ENCODE data around the gene PDS5A.
A peak's percentile ranks its signal among the peaks of the same experiment; 100 is the strongest.
"Not testable (repeated sequence)": the region's sequence is repeated elsewhere in the genome, so short reads cannot be mapped to it uniquely, and the experiment has no call there.

PDS5A gene

GRCh38 chr4:39977489-39978377 is at the start of gene PDS5A:
Gene PDS5A, minus strand, starts transcription at chr4:39977911. Its CDS starts 1,334 bp downstream, at chr4:39976577.
- peak; percentile 62 to 82 (median 82) for DNase-seq (ENCODE audit: low read depth in 3 of 3, low spot score in 1 of 3)

GRCh38 chr4:40024049-40024448 is 46.3 kb upstream of the PDS5A start:
- DNase-seq (ENCODE audit: low read depth in 3 of 3, low spot score in 1 of 3) = not testable (repeated sequence)

- DNase-seq (ENCODE audit: low read depth in 3 of 3, low spot score in 1 of 3) = not testable (repeated sequence)
Measured at GRCh38 chr4:40021116-40021515, 43.4 kb upstream of the PDS5A start.

- DNase-seq (ENCODE audit: low read depth in 3 of 3, low spot score in 1 of 3) = no peak
Measured at GRCh38 chr4:40020221-40020620, 42.5 kb upstream of the PDS5A start.

GRCh38 chr4:40016007-40016406 is 38.3 kb upstream of the PDS5A start:
- no peak for DNase-seq (ENCODE audit: low read depth in 3 of 3, low spot score in 1 of 3)

- DNase-seq (ENCODE audit: low read depth in 3 of 3, low spot score in 1 of 3) = no peak
Measured at GRCh38 chr4:40003986-40004385, 26.3 kb upstream of the PDS5A start.

- no peak for DNase-seq (ENCODE audit: low read depth in 3 of 3, low spot score in 1 of 3)
Measured at GRCh38 chr4:40000711-40001110, 23.0 kb upstream of the PDS5A start.

- no peak for DNase-seq (ENCODE audit: low read depth in 3 of 3, low spot score in 1 of 3)
Measured at GRCh38 chr4:39998659-39999345, 21.1 kb upstream of the PDS5A start.

- DNase-seq (ENCODE audit: low read depth in 3 of 3, low spot score in 1 of 3) = no peak
Measured at GRCh38 chr4:39996811-39997210, 19.1 kb upstream of the PDS5A start.

GRCh38 chr4:39994406-39994805 is 16.7 kb upstream of the PDS5A start:
- DNase-seq (ENCODE audit: low read depth in 3 of 3, low spot score in 1 of 3) = no peak

- not testable (repeated sequence) for DNase-seq (ENCODE audit: low read depth in 3 of 3, low spot score in 1 of 3)
Measured at GRCh38 chr4:39989381-39989780, 11.7 kb upstream of the PDS5A start.

GRCh38 chr4:39987485-39987884 is 9.8 kb upstream of the PDS5A start:
- DNase-seq (ENCODE audit: low read depth in 3 of 3, low spot score in 1 of 3) = no peak

- no peak for DNase-seq (ENCODE audit: low read depth in 3 of 3, low spot score in 1 of 3)
Measured at GRCh38 chr4:39978904-39979303, 1.2 kb upstream of the PDS5A start.

- DNase-seq (ENCODE audit: low read depth in 3 of 3, low spot score in 1 of 3) = no peak
Measured at GRCh38 chr4:39978378-39978775, 666 bp upstream of the PDS5A start.

GRCh38 chr4:39976945-39977488 is 694 bp downstream of the PDS5A start:
- peak; percentile 5 to 31 (median 16) for DNase-seq (ENCODE audit: low read depth in 3 of 3, low spot score in 1 of 3)

- DNase-seq (ENCODE audit: low read depth in 3 of 3, low spot score in 1 of 3) = peak; percentile 26 to 43 (median 35)
Measured at GRCh38 chr4:39976141-39976944, 1.4 kb downstream of the PDS5A start.

GRCh38 chr4:39975488-39976089 is 2.1 kb downstream of the PDS5A start:
- no peak for DNase-seq (ENCODE audit: low read depth in 3 of 3, low spot score in 1 of 3)

- not testable (repeated sequence) for DNase-seq (ENCODE audit: low read depth in 3 of 3, low spot score in 1 of 3)
Measured at GRCh38 chr4:39973052-39973451, 4.7 kb downstream of the PDS5A start.

GRCh38 chr4:39970671-39971640 is 6.8 kb downstream of the PDS5A start:
- DNase-seq (ENCODE audit: low read depth in 3 of 3, low spot score in 1 of 3) = no peak

- DNase-seq (ENCODE audit: low read depth in 3 of 3, low spot score in 1 of 3) = no peak
Measured at GRCh38 chr4:39963656-39964055, 14.1 kb downstream of the PDS5A start.

Data from stimulated activated CD4-positive, alpha-beta T cell treated with anti-CD3 and anti-CD28 coated beads, TNF-alpha, amount 100 ng/mL, for 1 hour (primary cell).